ENCODE data around the gene DES.

- no peak for TF ChIP-seq CTCF (IDR thresholded peaks at IDR 0.05)
- TF ChIP-seq POLR2A (IDR thresholded peaks at IDR 0.05): no peak
These were observed 32.1 kb upstream of the DES start for GRCh38 chr2:219385958-219386520.

Data from Peyer's patch (tissue), 4 donors.